K562 (cell line): Measurements from ENCODE around the gene ATAD2B. TPM values are rescaled to one million over a fixed set of nuclear protein-coding genes. Genes with fewer than 3 reads are reported as not detected.

Experiments
- ATAC-seq: fragments of 200-7000 bp; cut with Tn5 transposase; 3 replicates; pipeline ENCODE4 v1.9.1; 2020; ENCODE audit warnings: moderate library complexity
- BruUV-seq: library from RNA; stranded (reverse); fragments of 400-500 nt; replicated peaks from 2 replicates; lab custom pipeline; 2021; lab: Mats Ljungman, UMichigan
- CTCF ChIA-PET: fragments of 300-600 bp; formaldehyde crosslinking; extraction: SDS; loops from one replicate; lab custom pipeline; 2021; ENCODE audit warnings: low intra/inter-chr PET ratio; lab: Yijun Ruan, JAX
- POLR2A ChIA-PET: fragments of 300-600, 350-650 bp; sonication (Branson Sonifier 250); formaldehyde crosslinking; extraction: SDS; loops from one replicate; lab custom pipeline; 2021; ENCODE audit warnings: antibody characterized with exemption, inconsistent platforms; lab: Yijun Ruan, JAX
- DNase-seq, 4 experiments: peaks; one replicate each; pipeline versions ENCODE4 v3.0.0 to v3.0.0-alpha.2; 2011 to 2018; ENCODE audit warnings: low spot score in 3 of 4, mixed read lengths in 3 of 4; ENCODE audit errors: extremely low read depth in 1 of 4
- FAIRE-seq: peaks from 2 replicates; lab custom pipeline; 2011; peaks lifted over from hg19 to GRCh38; lab: Jason Lieb, UNC
- H2AFZ ChIP-seq: 2 replicates; pipeline ENCODE4 v1.6.0; 2011; ENCODE audit warnings: low read depth, low read length, control low read depth, inconsistent platforms
- H3K27ac ChIP-seq: fragments of 200-600 bp; 3 replicates; pipeline ENCODE4 v1.8.0; 2011; ENCODE audit warnings: low read depth, mild to moderate bottlenecking, control low read depth, inconsistent platforms, low read length, moderate library complexity, mixed read lengths; ENCODE audit errors: extremely low read depth
- H3K27me3 ChIP-seq, 2 experiments: fragments of 300-600 bp in 1 of 2; 2 replicates in 1 of 2; 3 replicates in 1 of 2; pipeline versions ENCODE4 v1.6.0 to v1.8.0; 2011; ENCODE audit warnings: inconsistent platforms in 2 of 2, low read length in 2 of 2, mild to moderate bottlenecking in 1 of 2, mixed read lengths in 1 of 2, moderate library complexity in 1 of 2; ENCODE audit not compliant: control insufficient read depth in 2 of 2, insufficient read depth in 2 of 2
- H3K36me3 ChIP-seq: fragments of 300-600 bp; 3 replicates; pipeline ENCODE4 v1.8.0; 2011; ENCODE audit warnings: mild to moderate bottlenecking, low read length, inconsistent platforms; ENCODE audit not compliant: control insufficient read depth, insufficient read depth
- H3K4me1 ChIP-seq, 2 experiments: fragments of 200-600 bp in 1 of 2; replicated peaks in 1 of 2; 2 replicates in 1 of 2; 3 replicates in 1 of 2; pipeline versions ENCODE4 v1.5.1 to v1.8.0; 2011; ENCODE audit warnings: inconsistent platforms in 2 of 2, low read length in 2 of 2, mild to moderate bottlenecking in 1 of 2, mixed read lengths in 1 of 2, moderate library complexity in 1 of 2; ENCODE audit not compliant: control insufficient read depth in 2 of 2, insufficient read depth in 2 of 2
- H3K4me2 ChIP-seq: 2 replicates; pipeline ENCODE4 v1.6.1; 2011; ENCODE audit warnings: low read length, control low read depth, inconsistent platforms, mixed read lengths; ENCODE audit not compliant: insufficient read depth
- H3K4me3 ChIP-seq: fragments of 200-600 bp; sonication (generic), shearing (Covaris generic); 2 replicates; pipeline ENCODE4 v1.5.1; 2016; ENCODE audit warnings: control low read depth, inconsistent platforms
- H3K79me2 ChIP-seq: fragments of 200-600 bp; 3 replicates; pipeline ENCODE4 v1.8.0; 2011; ENCODE audit warnings: low read length, inconsistent platforms; ENCODE audit not compliant: control insufficient read depth, insufficient read depth
- H3K9ac ChIP-seq, 2 experiments: 2 replicates each; pipeline versions ENCODE4 v1.6.0 to v1.6.1; 2011; ENCODE audit warnings: low read depth in 2 of 2, low read length in 2 of 2, control low read depth in 1 of 2, inconsistent platforms in 1 of 2, mild to moderate bottlenecking in 1 of 2, mixed read lengths in 1 of 2; ENCODE audit not compliant: insufficient read depth in 1 of 2
- H3K9me1 ChIP-seq: one replicate; pipeline ENCODE4 v1.6.0; 2011; ENCODE audit warnings: inconsistent platforms, mild to moderate bottlenecking, low read length, moderate library complexity; ENCODE audit not compliant: control insufficient read depth, insufficient read depth
- H3K9me3 ChIP-seq: replicated peaks from 2 replicates; pipeline ENCODE4 v1.5.1; 2011; ENCODE audit warnings: low read depth, low read length, inconsistent platforms; ENCODE audit not compliant: control insufficient read depth, insufficient read depth
- H4K20me1 ChIP-seq: replicated peaks from 2 replicates; pipeline ENCODE4 v1.6.1; 2011; ENCODE audit warnings: low read length, inconsistent platforms, mixed read lengths; ENCODE audit not compliant: control insufficient read depth, insufficient read depth
- NFIC ChIP-seq: fragments of 450-650 bp; IDR thresholded peaks from 2 replicates; pipeline ENCODE4 v1.6.1; 2017; ENCODE audit warnings: mild to moderate bottlenecking, inconsistent platforms
- ZKSCAN3 ChIP-seq: fragments of 250-450 bp; sonication (Bioruptor Pico); IDR thresholded peaks from 2 replicates; pipeline ENCODE4 v1.4.0; 2020
- WGBS: fragments of 100-300 bp; shearing (Covaris generic); methylation state at CpG from one replicate; pipeline ENCODE4 v1.1.6; 2016; ENCODE audit warnings: low coverage, mixed read lengths; ENCODE audit not compliant: insufficient coverage; ENCODE audit errors: missing lambda C conversion rate; 5-methylcytosine and 5-hydroxymethylcytosine counted together
- in situ Hi-C: fragments of 300-500 bp; cut with MboI; formaldehyde crosslinking; loops from 4 replicates; pipeline ENCODE4 v1.15.0; 2018; ENCODE audit warnings: inconsistent platforms, mixed read lengths
- intact Hi-C: fragments of 100-400 bp; cut with micrococcal nuclease; formaldehyde crosslinking; loops from 2 replicates; pipeline ENCODE4 v1.14.2; 2022
- polyA plus RNA-seq, 8 experiments: library from polyadenylated mRNA; depleted of rRNA in 4 of 8; stranded (reverse) in 5 of 8; unstranded in 3 of 8; fragments of >200 nt; fragmentation: Nextera tagmentation in 2 of 8; fragmentation: Illumina TruSeq in 1 of 8; extraction: Ambion mirVana in 2 of 8; extraction: Trizol in 1 of 8; gene quantifications; 2 replicates each; pipeline versions ENCODE4 v1.2.1 to v1.2.3, GENCODE V29; 2011 to 2014; ENCODE audit warnings: inconsistent platforms in 1 of 8, missing spikeins in 1 of 8
- total RNA-seq, 7 experiments: library from RNA; depleted of rRNA in 6 of 7; stranded (reverse); fragments of >200 nt in 6 of 7; fragmentation: Illumina TruSeq in 2 of 7; extraction: Trizol in 2 of 7; gene quantifications; 2 replicates each; pipeline versions ENCODE4 v1.2.1 to v1.2.3, GENCODE V29; 2011 to 2021; ENCODE audit warnings: low replicate concordance in 1 of 7

ATAD2B gene
- total and polyA plus RNA-seq, 9 of the 15 experiments (the other 6 are each of a cell fraction or from before 2014, with no cell fraction given): 3.2 to 21.6 (median 11.4) TPM

DNA sequence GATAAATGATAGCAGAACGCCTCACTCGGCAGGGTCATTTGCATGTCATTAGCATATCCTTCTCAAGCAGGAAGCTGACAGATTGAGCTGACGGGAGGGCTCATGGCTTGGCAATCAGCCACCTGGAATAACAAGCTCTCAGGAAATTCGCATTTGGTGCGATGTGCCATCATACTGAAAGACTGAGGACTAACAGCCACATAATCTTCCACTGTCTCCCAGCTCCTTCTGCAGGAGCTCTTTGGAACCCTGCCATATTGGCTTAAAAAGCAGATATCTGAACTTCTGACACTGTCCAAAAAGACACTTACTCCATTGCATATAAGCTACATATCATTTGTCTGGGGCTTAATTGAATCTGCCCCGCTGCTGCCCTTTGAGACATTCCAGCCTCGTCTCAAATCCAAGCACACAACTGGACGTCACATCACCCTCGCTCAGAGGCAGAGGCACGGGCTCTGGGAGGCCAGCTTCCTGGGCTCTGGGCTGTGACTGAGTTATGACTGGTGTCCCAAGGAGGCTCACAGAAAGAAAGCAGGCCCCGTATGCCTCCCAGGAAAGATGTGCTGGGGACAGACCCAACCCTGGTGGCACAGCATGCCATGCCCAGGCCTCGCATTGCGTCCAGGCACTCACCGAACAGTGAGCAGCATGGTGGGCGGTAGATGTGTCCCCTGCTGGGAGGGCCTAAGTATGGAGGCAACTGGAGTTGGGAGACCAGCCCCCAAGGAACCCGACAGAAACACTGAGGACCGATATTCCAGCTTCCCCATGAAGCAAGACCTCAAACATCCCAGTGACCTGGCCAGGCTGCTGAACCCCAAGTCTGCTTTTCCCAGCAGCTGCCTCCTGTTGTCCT is 228.0 kb downstream of the ATAD2B start:
- ChIA-PET POLR2A (interaction anchor here (0.6 kb wide), 1 partner anchor 188 kb away, joined by 3 read pairs; no protein-coding TSS in a partner anchor), CTCF (no interaction called here)
- H4K20me1 ChIP-seq: no peaks in the 10 kb centered on the region; the same call in 1 of the 2 replicates
- H3K9me3 ChIP-seq: no peaks in the 10 kb centered on the region
- no peaks in the 10 kb centered on the region for H3K79me2 ChIP-seq
- in situ Hi-C loops: no loop called here
- no peaks in the 10 kb centered on the region for H3K4me1 ChIP-seq
- FAIRE-seq: no peak
- H3K27me3 ChIP-seq: peaks cover 2 to 37% of the 10 kb centered on the region in 2 experiments; a peak in 3 of 5 replicates
- no peak overlapping the region for H3K4me2 ChIP-seq
- 33% methylated on average over 17 of the region's 17 CpGs for WGBS
- no peaks in the 10 kb centered on the region for H3K36me3 ChIP-seq
- no peak overlapping the region for H3K27ac ChIP-seq
- peak; percentile 45; the same call in 1 of the 2 replicates for TF ChIP-seq NFIC
- TF ChIP-seq ZKSCAN3 (CRISPR knock-in tag): no peak
- TF ChIP-seq, all 486 proteins: peak for 1
- ATAC-seq: no peak
- Histone ChIP-seq H2AFZ (no peak overlapping the region), H3K9me1 (no peaks in the 10 kb centered on the region), H3K4me3 (no peak overlapping the region), H3K9ac (no peak overlapping the region; a peak in 1 of 4 replicates)
- no TSS peak for BruUV-seq
- intact Hi-C loops: no loop called here
- DNase-seq: no peak

Other genes starting within 250 kb of the ATAD2B start
Only the 7 nearest of the 9 such genes appear.
- 12.9 and 14.6 TPM in 2 replicates for gene UBXN2A, start 13.3 kb upstream of the ATAD2B start, total RNA-seq (2014; rRNA removed)
- gene UBXN2A, start 13.3 kb upstream of the ATAD2B start, total RNA-seq (2014; rRNA removed; fragmentation: Illumina TruSeq; extraction: Trizol): 25.6 and 29.4 TPM in 2 replicates
- 18.1 and 20.1 TPM in 2 replicates for gene UBXN2A, start 13.3 kb upstream of the ATAD2B start, total RNA-seq (2015; rRNA removed; fragmentation: Illumina TruSeq; extraction: Trizol)
- 16.0 and 16.8 TPM in 2 replicates for gene UBXN2A, start 13.3 kb upstream of the ATAD2B start, total RNA-seq (2021)
- gene UBXN2A, start 13.3 kb upstream of the ATAD2B start, polyA plus RNA-seq (2011; rRNA removed): 11.1 and 16.6 TPM in 2 replicates
- gene UBXN2A, start 13.3 kb upstream of the ATAD2B start, polyA plus RNA-seq (2014; fragmentation: Illumina TruSeq; extraction: Trizol): 18.2 and 20.2 TPM in 2 replicates
- gene UBXN2A, start 13.3 kb upstream of the ATAD2B start, polyA plus RNA-seq (2014; fragmentation: Nextera tagmentation; extraction: Ambion mirVana): 1 to 10 TPM; 3.4 to 4.1 TPM
- 13.8 and 16.2 TPM in 2 replicates for gene UBXN2A, start 13.3 kb upstream of the ATAD2B start, polyA plus RNA-seq (2014; rRNA removed)
- gene MFSD2B, start 83.0 kb upstream of the ATAD2B start, total RNA-seq (2014; rRNA removed): 5.5 and 9.1 TPM in 2 replicates
- 5.2 and 6.8 TPM in 2 replicates for gene MFSD2B, start 83.0 kb upstream of the ATAD2B start, total RNA-seq (2014; rRNA removed; fragmentation: Illumina TruSeq; extraction: Trizol)
- gene MFSD2B, start 83.0 kb upstream of the ATAD2B start, total RNA-seq (2015; rRNA removed; fragmentation: Illumina TruSeq; extraction: Trizol): 7.2 and 8.0 TPM in 2 replicates
- 10.4 and 10.9 TPM in 2 replicates for gene MFSD2B, start 83.0 kb upstream of the ATAD2B start, total RNA-seq (2021)
- 6.8 and 8.0 TPM in 2 replicates for gene MFSD2B, start 83.0 kb upstream of the ATAD2B start, polyA plus RNA-seq (2011; rRNA removed)
- 10.5 and 10.7 TPM in 2 replicates for gene MFSD2B, start 83.0 kb upstream of the ATAD2B start, polyA plus RNA-seq (2014; fragmentation: Illumina TruSeq; extraction: Trizol)
- gene MFSD2B, start 83.0 kb upstream of the ATAD2B start, polyA plus RNA-seq (2014; fragmentation: Nextera tagmentation; extraction: Ambion mirVana): 1 to 10 TPM; 2.6 to 3.6 TPM
- 8.4 and 9.9 TPM in 2 replicates for gene MFSD2B, start 83.0 kb upstream of the ATAD2B start, polyA plus RNA-seq (2014; rRNA removed)
- 10.1 and 13.2 TPM in 2 replicates for gene WDCP, start 120.3 kb upstream of the ATAD2B start, total RNA-seq (2014; rRNA removed)
- gene WDCP, start 120.3 kb upstream of the ATAD2B start, total RNA-seq (2014; rRNA removed; fragmentation: Illumina TruSeq; extraction: Trizol): 21.8 and 23.0 TPM in 2 replicates
- gene WDCP, start 120.3 kb upstream of the ATAD2B start, total RNA-seq (2015; rRNA removed; fragmentation: Illumina TruSeq; extraction: Trizol): 20.0 and 20.8 TPM in 2 replicates
- 30.4 and 31.0 TPM in 2 replicates for gene WDCP, start 120.3 kb upstream of the ATAD2B start, total RNA-seq (2021)
- gene WDCP, start 120.3 kb upstream of the ATAD2B start, polyA plus RNA-seq (2011; rRNA removed): 36.2 and 41.4 TPM in 2 replicates
- gene WDCP, start 120.3 kb upstream of the ATAD2B start, polyA plus RNA-seq (2014; fragmentation: Illumina TruSeq; extraction: Trizol): 18.9 and 24.9 TPM in 2 replicates
- gene WDCP, start 120.3 kb upstream of the ATAD2B start, polyA plus RNA-seq (2014; fragmentation: Nextera tagmentation; extraction: Ambion mirVana): 10 to 100 TPM; 11.9 to 25.1 TPM
- 14.2 and 16.2 TPM in 2 replicates for gene WDCP, start 120.3 kb upstream of the ATAD2B start, polyA plus RNA-seq (2014; rRNA removed)
- gene FKBP1B, start 122.6 kb upstream of the ATAD2B start, total RNA-seq (2014; rRNA removed): 1.6 and 2.0 TPM in 2 replicates
- gene FKBP1B, start 122.6 kb upstream of the ATAD2B start, total RNA-seq (2014; rRNA removed; fragmentation: Illumina TruSeq; extraction: Trizol): 2.4 and 2.8 TPM in 2 replicates
- gene FKBP1B, start 122.6 kb upstream of the ATAD2B start, total RNA-seq (2015; rRNA removed; fragmentation: Illumina TruSeq; extraction: Trizol): 1.3 and 1.6 TPM in 2 replicates
- gene FKBP1B, start 122.6 kb upstream of the ATAD2B start, total RNA-seq (2021): 1.6 and 2.4 TPM in 2 replicates
- gene FKBP1B, start 122.6 kb upstream of the ATAD2B start, polyA plus RNA-seq (2011; rRNA removed): 9.4 and 14.1 TPM in 2 replicates
- gene FKBP1B, start 122.6 kb upstream of the ATAD2B start, polyA plus RNA-seq (2014; fragmentation: Illumina TruSeq; extraction: Trizol): 2.8 and 2.9 TPM in 2 replicates
- gene FKBP1B, start 122.6 kb upstream of the ATAD2B start, polyA plus RNA-seq (2014; fragmentation: Nextera tagmentation; extraction: Ambion mirVana): 1 to 10 TPM in 1 of 2 experiments, under 1 TPM in 1; 0.58 to 1.2 TPM
- 2.3 and 3.7 TPM in 2 replicates for gene FKBP1B, start 122.6 kb upstream of the ATAD2B start, polyA plus RNA-seq (2014; rRNA removed)
- 170 and 188 TPM in 2 replicates for gene SF3B6, start 149.2 kb upstream of the ATAD2B start, total RNA-seq (2014; rRNA removed)
- 290 and 295 TPM in 2 replicates for gene SF3B6, start 149.2 kb upstream of the ATAD2B start, total RNA-seq (2014; rRNA removed; fragmentation: Illumina TruSeq; extraction: Trizol)
- 257 and 279 TPM in 2 replicates for gene SF3B6, start 149.2 kb upstream of the ATAD2B start, total RNA-seq (2015; rRNA removed; fragmentation: Illumina TruSeq; extraction: Trizol)
- gene SF3B6, start 149.2 kb upstream of the ATAD2B start, total RNA-seq (2021): 146 and 167 TPM in 2 replicates
- gene SF3B6, start 149.2 kb upstream of the ATAD2B start, polyA plus RNA-seq (2011; rRNA removed): 341 and 473 TPM in 2 replicates
- gene SF3B6, start 149.2 kb upstream of the ATAD2B start, polyA plus RNA-seq (2014; fragmentation: Illumina TruSeq; extraction: Trizol): 255 and 293 TPM in 2 replicates
- 100 to 1,000 TPM; 535 to 591 TPM for gene SF3B6, start 149.2 kb upstream of the ATAD2B start, polyA plus RNA-seq (2014; fragmentation: Nextera tagmentation; extraction: Ambion mirVana)
- gene SF3B6, start 149.2 kb upstream of the ATAD2B start, polyA plus RNA-seq (2014; rRNA removed): 378 and 407 TPM in 2 replicates
- 7.8 and 8.1 TPM in 2 replicates for gene TP53I3, start 157.7 kb upstream of the ATAD2B start, total RNA-seq (2014; rRNA removed)
- 3.3 and 3.9 TPM in 2 replicates for gene TP53I3, start 157.7 kb upstream of the ATAD2B start, total RNA-seq (2014; rRNA removed; fragmentation: Illumina TruSeq; extraction: Trizol)
- 5.6 and 6.1 TPM in 2 replicates for gene TP53I3, start 157.7 kb upstream of the ATAD2B start, total RNA-seq (2015; rRNA removed; fragmentation: Illumina TruSeq; extraction: Trizol)
- gene TP53I3, start 157.7 kb upstream of the ATAD2B start, total RNA-seq (2021): 6.1 and 8.2 TPM in 2 replicates
- 4.2 and 4.6 TPM in 2 replicates for gene TP53I3, start 157.7 kb upstream of the ATAD2B start, polyA plus RNA-seq (2011; rRNA removed)
- 4.8 and 5.7 TPM in 2 replicates for gene TP53I3, start 157.7 kb upstream of the ATAD2B start, polyA plus RNA-seq (2014; fragmentation: Illumina TruSeq; extraction: Trizol)
- 1 to 10 TPM in 1 of 2 experiments, under 1 TPM in 1; 0.65 to 1.3 TPM for gene TP53I3, start 157.7 kb upstream of the ATAD2B start, polyA plus RNA-seq (2014; fragmentation: Nextera tagmentation; extraction: Ambion mirVana)
- gene TP53I3, start 157.7 kb upstream of the ATAD2B start, polyA plus RNA-seq (2014; rRNA removed): 9.5 and 10.3 TPM in 2 replicates
- gene PFN4, start 196.2 kb upstream of the ATAD2B start, total RNA-seq (2014; rRNA removed): 0.45 and 0.65 TPM in 2 replicates
- 0.51 and 0.73 TPM in 2 replicates for gene PFN4, start 196.2 kb upstream of the ATAD2B start, total RNA-seq (2014; rRNA removed; fragmentation: Illumina TruSeq; extraction: Trizol)
- 0.41 and 0.54 TPM in 2 replicates for gene PFN4, start 196.2 kb upstream of the ATAD2B start, total RNA-seq (2015; rRNA removed; fragmentation: Illumina TruSeq; extraction: Trizol)
- 0.16 and 0.56 TPM in 2 replicates for gene PFN4, start 196.2 kb upstream of the ATAD2B start, total RNA-seq (2021)
- gene PFN4, start 196.2 kb upstream of the ATAD2B start, polyA plus RNA-seq (2011; rRNA removed): 0.26 TPM in 1 of 2 replicates, not detected in the other
- 0.31 TPM in 1 of 2 replicates, not detected in the other for gene PFN4, start 196.2 kb upstream of the ATAD2B start, polyA plus RNA-seq (2014; fragmentation: Illumina TruSeq; extraction: Trizol)
- gene PFN4, start 196.2 kb upstream of the ATAD2B start, polyA plus RNA-seq (2014; fragmentation: Nextera tagmentation; extraction: Ambion mirVana): under 1 TPM; 0.07 to 0.15 TPM
- not detected in 2 replicates for gene PFN4, start 196.2 kb upstream of the ATAD2B start, polyA plus RNA-seq (2014; rRNA removed)